ENCODE data around the gene ZNF281.

ZNF281 gene

DNA sequence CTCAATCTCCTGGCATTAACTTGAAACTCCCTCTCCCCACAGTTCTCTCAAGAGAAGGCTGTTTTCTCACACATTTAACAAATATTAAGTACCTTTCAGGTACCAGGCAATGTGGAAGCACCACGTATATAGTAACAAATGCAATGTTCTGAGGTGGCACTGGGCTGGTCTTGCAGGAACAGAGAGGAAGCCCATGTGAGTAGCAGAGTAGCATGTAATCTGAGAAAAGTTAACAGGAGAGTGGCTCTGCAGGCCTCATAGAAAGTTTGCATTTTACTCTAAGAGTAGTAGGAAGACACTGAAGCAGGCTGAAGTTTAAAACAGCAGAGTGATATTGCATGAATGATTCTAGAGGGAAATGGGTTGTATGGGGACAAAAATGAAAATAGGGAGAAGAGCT lies 21.0 kb downstream of the ZNF281 start:
- DNase-seq = no peak

DNA sequence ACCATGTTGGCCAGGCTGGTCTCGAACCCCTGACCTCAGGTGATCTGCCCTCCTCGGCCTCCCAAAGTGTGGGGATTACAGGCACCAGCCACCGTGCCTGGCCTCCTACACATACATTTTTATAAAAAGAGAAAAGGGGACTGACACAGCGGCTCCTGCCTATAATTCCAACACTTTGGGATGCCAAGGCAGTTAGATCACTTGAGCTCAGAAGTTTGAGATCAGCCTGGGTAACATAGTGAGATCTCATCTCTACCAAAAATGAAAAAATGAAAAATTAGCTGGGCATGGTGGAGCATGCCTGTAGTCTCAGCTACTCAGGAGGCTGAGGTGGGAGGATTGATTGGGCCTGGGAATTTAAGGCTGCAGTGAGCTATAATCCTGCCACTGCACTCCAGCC lies 23.4 kb downstream of the ZNF281 start:
- no peak for DNase-seq

DNA sequence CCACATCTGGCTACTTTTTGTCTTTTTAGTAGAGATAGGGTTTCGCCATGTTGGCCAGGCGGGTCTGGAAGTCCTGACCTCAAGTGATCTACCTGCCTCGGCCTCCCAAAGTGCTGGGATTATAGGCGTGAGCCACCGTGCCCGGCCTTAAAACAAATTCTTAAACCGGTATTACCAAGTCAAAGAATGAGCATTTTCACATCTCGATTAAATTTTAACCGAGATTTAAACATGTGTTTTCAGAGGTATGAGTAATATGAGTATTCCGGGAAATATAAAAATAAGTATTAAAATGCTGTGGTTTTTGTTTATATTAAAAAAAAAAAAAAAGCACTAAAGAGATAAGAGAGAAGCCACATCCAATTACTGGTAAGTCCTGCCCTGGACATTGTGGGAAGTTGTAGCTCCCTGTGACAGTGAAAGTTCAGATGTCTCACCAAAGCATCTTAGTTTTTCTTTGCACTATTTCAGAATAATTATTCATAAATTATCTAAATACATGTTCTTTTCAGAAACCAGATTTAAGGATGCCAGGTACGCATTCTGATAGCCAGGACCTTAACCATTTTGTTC lies 24.9 kb downstream of the ZNF281 start:
- no peak for DNase-seq

DNA sequence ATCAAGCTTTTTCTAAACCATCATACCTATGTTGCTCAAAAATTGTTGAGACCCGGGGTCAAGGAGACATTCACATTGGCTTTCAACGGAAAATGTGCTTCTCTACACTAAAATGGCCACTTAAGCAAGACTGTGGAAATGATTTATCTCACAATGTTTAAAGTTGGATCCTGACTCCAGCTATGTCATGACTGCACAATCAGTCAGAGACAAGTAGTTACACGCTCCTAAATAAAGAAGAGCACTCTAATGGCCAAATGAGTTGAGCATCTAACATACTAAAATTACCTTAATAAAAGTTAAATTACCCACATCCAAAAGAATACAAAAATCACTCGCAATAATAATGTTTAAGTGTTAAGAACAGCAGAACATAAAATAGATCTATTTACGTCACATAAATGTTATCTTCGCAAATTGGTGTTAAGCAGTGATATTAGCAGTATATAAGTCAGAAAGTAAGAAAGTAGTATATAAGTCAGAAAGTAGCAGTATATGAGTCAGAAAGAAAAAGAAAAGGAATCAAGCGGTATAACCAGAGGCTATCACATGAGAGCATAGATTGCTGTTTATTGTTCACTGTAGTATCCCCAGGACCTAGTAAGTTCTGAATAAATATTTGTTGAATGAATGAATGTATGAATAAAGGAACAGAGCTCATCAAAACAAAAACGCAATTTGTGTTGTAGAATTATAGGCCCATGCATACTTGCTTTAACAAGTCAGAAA lies 28.4 kb downstream of the ZNF281 start:
- no peak for DNase-seq

DNA sequence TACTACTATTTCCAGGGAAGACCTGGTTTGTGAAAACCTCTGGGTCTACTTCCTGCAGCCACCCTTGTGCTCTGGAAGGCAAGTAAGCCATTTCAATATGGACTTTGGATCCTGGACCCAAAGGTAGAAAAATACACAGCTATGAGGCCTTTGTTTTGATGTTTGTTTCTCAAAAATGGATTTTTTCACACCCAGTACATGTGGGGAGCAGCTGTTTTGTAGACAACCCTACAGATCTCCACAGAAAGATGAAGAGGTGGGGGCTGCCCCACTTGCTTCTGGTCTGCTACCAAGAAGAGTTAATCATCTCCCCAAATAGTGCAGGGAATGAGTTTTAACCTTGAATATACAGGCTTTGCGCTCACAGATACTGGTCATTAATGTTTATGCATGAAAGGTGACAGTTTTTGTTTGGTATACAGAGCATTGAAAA lies 29.2 kb downstream of the ZNF281 start:
- no peak for DNase-seq

DNA sequence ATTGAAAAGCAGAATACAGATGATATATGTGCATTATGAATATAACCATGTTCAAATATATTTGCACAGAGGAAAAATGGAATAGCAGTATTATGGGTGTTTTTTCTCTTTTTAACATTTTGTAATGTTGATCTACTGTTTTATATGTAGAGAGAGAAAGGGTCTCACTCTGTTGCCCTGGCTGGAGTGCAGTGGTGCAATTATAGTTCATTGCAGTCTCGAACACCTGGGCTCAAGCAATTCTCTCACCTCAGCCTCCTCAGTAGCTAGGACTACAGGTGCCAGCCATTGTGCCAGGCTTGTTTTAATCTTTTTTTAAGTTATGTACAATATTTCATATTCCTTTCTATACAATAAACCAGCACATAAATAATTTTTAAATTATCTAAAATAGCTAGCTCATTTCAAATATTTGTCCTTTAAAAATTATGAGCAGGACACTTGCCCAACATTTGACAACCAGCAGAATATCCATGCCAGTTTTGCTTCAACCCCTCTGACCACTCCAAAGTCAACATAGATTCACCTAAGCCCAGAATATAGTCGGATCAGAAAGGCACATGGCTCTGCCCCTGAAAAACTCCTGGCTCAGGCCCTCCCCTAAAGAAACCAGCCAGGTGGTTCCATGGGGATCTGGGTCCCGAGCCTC lies 29.8 kb downstream of the ZNF281 start:
- DNase-seq = no peak

DNA sequence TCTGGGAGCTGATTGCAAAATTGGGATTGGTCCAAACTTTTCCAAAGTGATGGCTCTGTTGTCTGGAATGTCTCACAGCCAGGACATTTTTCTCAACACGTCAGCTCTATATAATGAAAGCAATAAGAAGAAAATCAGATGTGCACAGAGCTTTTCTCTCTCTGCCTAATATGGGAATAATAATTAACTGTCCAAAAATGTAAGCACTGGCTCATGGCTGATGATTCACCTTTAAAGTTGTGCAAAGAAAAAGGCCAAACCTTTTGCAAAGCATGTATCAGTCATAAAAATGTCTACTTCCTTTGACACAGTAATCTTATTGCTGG lies 30.4 kb downstream of the ZNF281 start:
- DNase-seq = no peak

DNA sequence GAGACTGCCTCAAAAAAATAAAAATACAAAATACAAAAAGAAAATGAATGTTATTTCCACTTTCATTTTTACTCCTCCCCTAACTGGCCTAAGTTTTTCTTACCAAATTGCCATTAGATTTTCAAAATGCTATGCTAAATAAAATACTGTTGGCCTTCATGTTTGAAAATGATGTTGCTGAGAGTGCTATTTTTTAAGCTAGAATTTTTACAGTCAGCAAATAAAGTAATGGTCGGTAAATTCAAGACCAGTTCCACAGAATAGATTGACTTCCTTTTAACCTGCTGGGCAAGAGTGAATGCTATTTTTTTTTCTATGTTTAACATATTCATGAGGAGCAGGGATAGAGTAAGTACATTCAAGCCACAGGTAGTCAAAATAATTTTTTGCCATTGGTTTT lies 31.7 kb downstream of the ZNF281 start:
- DNase-seq = no peak

DNA sequence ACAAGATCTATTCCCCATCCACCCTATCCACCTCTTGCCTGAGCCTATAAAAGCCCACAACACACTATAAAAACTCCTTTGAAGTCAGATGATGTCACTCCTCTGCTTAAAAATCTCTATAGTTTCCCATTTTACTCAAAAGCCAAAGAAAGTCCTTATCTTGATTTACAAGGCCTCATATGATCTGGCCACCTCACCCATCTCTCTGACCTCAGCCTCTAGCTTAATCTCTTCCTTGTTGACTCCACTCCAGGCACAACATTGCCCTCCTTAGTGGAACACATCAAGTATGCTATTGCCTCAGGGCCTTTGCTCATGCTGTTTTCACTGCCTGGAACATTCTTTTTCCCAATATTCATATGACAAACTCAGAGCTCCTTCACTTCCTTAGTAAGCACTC lies 33.3 kb downstream of the ZNF281 start:
- DNase-seq = no peak

DNA sequence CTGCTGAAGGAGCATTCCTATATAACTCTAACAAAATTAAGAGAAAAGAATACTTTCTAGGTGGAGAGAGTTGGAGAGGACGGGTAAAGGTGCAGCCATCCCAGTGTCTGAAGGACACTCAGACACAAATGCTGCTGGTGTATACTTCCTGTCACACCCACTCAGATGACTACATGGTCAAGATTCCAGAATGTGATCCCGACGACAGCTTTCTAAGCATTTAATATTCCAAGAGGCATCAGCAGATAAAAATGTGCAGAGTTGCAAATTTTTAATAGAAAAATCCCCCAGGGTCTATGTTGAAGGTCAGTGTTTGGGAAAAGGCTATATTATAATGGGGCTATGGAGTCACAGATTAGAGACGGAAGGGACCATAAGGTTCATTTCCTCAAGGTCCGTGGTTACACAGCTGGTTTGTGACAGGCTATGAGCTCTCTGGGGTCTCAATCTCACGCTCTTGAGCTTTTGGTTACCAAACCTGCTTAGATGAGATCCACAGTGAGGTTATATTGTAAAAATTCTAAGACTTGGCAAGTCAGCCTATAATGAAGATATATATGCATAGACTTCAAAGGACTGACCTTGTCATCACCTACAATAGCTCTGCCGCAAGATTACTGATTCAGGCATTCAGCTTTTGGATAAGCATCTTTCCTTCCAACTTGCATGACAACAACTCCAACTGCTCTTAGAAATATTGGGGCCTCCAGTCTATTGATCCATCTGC lies 35.1 kb downstream of the ZNF281 start:
- no peak for DNase-seq

DNA sequence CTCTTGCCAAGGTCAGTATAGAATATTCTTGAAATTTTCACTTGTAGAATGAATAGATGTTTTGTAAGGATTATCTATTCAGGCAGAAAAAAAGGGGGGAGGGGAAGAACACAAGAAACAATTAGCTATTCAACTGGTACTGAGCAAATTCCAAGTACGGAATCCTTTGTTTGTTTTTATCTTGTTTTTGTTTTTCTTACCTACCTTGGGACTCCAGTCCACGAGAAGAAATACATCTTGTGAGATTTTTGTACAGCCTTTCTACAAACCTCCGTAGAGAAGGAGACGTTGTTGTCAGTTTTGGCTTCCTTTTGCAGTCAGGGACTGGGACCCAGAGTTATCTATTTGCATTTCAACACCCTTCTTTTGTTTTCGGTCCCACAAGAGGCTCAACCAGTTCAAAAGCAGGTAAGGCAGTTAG lies 36.0 kb downstream of the ZNF281 start:
- no peak for DNase-seq

DNA sequence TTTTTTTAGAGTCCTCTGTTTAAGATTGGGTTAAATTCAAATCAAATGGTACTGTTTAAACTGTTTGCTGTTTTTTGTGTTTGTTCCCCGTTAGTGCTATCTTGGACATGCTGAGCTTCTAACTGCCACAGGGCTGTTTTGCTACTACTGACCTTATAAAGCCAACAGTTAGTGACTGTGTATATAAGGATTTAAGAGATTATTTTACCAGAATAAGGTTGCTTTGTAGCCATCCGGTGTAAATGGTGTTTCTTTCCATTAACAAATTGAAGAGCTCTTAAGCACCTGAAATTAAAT lies 37.0 kb downstream of the ZNF281 start:
- no peak for DNase-seq

DNA sequence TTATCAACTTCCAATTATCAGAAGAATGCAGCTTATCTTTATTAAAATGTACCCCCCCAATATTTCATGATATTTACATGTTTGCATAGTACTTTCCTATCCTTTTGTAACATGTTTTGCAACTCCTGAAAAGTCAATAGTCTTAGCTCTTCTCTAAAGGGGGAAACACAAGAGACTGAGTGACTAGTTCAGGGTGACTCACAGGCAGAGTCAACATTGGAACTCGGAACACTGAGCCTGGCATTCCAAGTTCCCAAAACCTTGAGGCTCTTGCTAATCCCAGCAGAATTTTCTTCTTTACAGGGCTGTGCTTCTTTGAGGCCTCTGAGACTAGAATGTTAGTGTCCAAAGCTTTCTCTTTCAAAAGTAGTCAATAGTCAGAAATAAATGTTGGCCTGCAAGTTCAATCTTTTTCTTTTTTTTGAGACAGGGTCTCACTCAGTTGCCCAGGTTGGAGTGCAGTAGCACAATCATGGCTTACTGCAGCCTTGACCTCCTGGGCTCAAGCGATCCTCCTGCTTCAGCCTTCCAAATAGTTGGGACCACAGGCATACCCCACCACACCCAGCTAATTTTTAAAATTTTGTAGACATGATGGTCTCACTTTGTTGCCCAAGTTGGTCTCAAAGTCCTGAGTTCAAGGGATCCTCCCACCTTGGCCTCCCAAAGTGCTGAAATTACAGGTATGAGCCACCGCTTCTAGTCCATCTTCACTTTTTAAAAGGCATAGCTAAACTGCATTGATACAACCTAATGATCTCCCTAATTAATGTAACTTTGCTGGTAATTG lies 37.5 kb downstream of the ZNF281 start:
- DNase-seq = no peak

DNA sequence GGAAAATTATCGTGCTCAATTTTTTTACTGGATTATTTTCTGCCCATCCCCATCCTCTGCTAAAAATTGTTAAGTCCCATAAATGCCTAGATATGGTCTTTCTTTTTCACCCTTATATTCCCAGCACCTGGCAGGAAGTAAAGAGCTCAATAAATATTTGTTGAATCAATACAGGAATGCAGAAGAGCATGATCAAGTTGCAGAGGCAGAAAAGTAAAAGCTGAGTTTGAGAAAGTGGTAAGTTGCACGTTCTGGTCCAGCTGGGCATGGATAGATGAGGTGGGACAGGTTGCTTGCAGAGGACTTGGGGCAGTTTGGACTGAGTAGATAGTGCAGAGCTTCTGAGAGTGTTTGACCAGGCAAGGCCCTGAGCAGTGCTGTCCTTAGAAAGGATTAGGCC lies 40.1 kb downstream of the ZNF281 start:
- no peak for DNase-seq

DNA sequence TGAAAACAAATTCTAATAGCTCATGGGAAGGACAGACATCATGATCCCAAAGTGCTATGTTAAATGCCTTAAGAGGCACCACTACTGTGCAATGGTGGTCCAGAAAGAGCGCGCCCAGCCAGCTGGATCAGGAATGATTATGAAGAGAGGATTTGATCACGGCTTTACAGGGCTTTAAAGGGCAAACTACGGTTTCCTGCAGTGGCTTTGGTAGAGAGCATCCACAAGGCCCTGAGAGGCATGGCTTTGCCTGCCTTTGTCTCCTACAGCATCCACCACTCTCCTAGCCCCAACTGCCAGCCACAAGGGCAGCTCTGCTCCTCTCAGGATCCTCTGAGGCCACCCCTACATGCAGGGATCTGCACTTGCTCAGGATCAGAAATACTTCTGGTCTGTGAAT lies 40.7 kb downstream of the ZNF281 start:
- DNase-seq = no peak

DNA sequence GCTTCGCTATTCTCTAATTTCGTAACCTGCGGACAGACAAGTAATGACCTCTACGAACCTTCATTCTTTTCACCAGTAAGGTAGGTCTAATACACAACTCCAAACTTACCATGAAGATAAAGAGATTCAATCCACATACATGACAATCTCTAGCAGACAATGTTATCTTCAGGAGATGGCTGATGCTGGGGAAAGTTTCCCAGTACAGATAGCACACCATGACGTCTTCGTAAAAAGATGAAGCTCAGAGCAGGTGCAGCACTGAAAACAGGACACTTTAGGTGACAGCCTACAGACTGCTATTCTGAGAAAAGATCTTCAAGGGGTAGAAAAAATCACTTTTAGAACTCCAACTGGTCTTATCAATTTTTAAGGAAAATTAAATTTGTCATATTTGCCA lies 41.3 kb downstream of the ZNF281 start:
- DNase-seq = no peak

DNA sequence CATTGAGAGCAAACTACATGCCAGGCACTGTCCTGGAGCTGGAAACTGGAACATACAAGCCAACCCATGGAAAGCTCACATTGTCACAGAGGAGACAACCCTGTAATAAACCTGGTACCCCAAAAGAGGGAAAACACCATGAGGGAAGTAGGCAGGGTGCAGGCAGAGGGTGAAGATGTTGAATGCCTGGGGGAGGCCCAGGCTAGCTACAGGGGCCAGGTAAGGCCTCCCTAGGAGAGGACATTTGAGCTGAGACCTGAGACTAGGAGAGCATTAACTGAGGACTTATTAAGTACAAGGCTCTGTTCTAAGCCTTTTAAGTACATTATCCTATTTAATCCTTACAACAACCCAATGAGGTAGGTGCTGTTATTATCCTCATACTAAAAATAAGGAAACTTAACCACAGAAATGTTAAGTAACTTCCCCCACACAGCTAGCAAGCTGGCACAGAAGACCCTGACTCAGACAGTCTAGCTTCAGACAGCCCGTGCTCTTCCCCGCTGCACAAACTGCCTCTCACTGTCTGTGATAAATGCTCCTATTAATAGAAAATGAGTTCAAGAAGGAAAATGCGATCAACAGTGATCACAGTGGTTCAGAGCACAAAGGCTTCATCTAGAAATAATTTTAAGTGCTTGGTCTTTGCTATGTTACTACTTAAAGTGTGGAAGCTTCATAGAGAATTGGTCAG lies 41.8 kb downstream of the ZNF281 start:
- DNase-seq = no peak

DNA sequence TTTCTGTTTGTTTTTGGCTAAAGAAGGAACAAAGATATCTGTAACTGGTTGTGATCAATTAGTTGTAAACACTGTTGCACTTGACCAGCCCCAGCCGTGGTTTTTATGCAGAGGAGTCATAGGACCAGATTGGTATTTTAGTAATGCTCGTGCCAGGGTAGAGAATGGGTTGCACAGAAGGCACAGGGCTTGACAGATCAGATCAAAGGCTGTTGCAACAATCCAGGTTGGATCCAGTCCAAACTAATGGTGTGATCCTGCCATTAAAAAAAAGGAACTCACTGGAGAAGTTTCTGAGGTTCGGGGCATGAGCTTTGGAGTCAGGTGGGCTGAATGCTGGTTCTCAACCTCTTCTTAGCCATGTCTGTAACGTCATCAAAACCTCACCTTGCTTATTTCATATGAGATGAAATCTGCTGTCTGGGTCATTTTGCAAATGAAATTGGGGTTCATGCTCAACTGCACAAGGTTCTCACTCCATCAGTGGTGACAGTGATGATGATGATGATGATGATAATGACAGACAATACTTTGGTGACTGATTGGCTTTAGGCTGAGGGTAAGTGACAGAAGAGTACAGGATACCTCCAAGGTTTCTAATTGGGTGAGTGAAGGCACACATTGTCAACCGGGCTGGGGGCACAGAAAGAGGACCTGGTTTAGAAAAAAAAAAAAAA lies 43.1 kb downstream of the ZNF281 start:
- DNase-seq = no peak

DNA sequence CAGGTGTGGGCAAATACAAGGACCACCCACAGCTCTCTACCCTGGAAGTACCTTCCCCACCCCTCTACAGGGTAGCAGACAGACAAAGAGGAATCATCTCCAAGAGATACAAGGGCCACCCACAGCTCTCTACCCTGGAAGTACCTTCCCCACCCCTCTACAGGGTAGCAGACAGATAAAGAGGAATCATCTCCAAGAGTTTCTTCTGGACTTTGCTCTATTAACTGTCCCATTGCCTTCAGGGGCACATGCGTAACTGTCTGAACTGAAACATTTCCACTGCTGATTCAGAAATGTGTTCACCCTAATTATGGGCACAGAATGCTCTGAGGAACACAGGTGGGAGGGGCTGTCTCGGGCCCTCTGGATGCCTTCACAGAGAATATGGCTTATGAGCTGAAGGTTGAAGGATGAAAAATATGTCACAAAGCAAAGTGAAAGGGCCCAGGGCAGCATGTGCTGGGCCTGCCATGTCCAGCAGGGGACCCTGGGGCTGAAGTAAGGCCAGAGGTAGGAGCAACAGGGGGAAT lies 43.9 kb downstream of the ZNF281 start:
- no peak for DNase-seq

DNA sequence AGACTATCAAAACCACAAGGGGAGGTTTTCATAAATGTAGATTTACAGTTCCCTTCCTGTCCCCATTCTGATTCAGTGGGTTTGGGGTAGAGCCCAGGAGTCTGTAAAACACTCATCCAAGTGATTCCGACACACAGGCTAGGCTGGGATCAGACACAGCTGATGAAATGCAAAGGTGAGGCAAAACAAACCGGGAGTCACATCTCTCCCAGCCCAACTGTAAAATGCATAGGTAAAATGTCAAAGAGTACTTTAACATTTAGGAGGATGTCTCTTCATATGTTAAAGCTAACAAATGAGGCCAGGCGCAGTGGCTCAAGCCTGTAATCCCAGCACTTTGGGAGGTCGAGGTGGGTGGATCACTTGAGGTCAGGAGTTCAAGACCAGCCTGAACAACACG lies 45.0 kb downstream of the ZNF281 start:
- no peak for DNase-seq

DNA sequence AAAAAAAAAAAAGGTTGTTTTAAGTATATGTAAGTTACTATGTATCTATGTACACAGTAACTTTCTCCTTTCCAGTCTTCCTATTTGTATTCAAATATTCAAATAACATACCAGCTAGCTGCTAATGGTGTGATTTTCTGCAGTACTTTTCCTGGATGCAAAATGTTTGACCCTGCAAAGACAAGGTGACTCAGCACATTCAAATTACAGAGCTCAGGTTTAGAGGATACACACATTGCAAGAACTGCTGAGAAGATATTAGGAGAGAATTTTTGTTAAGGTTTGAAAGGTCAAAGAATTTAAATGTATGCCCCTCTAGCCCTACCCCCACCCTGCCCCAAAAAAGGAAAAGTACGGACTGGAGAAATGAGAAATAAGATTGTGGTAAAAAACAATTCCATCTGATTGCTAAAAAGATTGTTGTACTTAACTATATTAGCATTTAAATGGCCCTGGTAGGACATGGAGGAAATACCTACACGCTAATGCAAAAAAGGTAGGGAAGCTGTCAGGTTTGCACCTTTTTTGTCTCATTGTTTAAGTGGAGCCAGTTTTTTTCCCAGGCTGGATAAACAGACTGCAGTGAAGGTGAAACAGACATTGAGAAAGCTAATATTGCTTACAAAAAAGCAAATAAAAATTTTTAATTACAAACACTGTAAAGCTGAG lies 45.6 kb downstream of the ZNF281 start:
- DNase-seq = no peak

Data from activated effector memory CD4-positive, alpha-beta T cell treated with anti-CD3 and anti-CD28 coated beads, Interleukin-2, amount 50 U/mL, for 16 hours (primary cell).